NB4 (cell line): ENCODE data around the gene FAM32A.

Experiments used
- CTCF ChIP-seq: IDR thresholded peaks from one replicate; pipeline ENCODE4 v1.5.1; 2012; ENCODE audit warnings: low read depth, low read length
- MYC ChIP-seq: IDR thresholded peaks from 2 replicates; pipeline ENCODE4 v1.6.1; 2011; ENCODE audit warnings: low read depth, low read length
- POLR2A ChIP-seq: IDR thresholded peaks from 2 replicates; pipeline ENCODE4 v1.6.1; 2011; ENCODE audit warnings: mild to moderate bottlenecking; ENCODE audit not compliant: insufficient read length; ENCODE audit errors: extremely low read depth

- TF ChIP-seq CTCF (no peak), POLR2A (no peak), MYC (peak; percentile 88)
These were observed 44.2 kb upstream of the FAM32A start for GRCh38 chr19:16141043-16141442.
